HG03442 (cell line): Measurements from ENCODE around the gene NTNG2.
"Not testable (repeated sequence)": the region's sequence is repeated elsewhere in the genome, so short reads cannot be mapped to it uniquely, and the experiment has no call there.

Experiments
- ATAC-seq: cut with Tn5 transposase; IDR thresholded peaks from one replicate; pipeline ENCODE4 v1.9.1; 2021; ENCODE audit warnings: mild to moderate bottlenecking, moderate library complexity; ENCODE audit not compliant: unreplicated experiment

NTNG2 gene

GRCh38 chr9:132247942-132248341, 86.1 kb downstream of the NTNG2 start:
- ATAC-seq: no peak

DNA sequence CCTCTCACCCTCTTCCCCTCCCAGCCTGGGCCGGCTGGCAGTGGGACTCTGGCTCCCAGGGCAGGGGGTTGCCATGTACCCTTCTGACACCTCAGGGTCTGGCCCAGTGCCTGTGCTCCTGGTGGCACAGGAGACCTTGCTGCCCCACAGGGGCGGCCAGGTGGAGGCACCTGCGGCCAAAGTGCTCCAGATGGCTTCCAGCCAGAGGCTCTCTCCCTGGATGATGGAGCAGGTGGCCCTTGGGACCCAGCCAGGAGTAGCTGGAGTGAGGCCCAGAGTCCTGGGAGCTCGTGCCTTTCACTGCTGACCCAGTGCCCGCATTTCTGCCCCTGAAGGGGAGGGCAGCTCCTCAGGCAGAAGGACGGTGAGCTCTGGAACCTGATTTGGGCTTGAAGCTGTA, 87.3 kb downstream of the NTNG2 start:
- ATAC-seq: no peak

DNA sequence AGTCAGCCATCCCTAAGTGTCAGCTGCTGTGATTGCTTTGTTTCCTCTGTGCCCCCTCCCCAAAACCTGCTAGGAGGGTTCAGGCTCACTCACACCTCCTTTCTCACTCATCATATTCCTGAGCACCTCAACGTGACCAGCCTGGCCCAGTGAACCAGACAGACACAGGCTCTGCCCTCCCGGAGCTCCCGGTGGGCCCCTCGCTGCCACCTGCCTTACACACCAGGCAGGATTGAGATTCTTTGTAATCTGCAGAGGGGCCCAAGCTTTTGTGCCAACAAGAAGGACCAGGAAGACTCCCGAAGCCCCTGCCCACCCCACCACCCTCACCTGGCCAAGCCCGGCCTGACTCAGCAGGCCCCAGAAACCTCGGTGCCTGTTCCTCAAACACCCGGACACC, 87.8 kb downstream of the NTNG2 start:
- ATAC-seq: no peak

GRCh38 chr9:132250324-132251262, 88.7 kb downstream of the NTNG2 start:
- no peak for ATAC-seq

GRCh38 chr9:132260846-132261245, 99.0 kb downstream of the NTNG2 start:
- ATAC-seq: no peak

DNA sequence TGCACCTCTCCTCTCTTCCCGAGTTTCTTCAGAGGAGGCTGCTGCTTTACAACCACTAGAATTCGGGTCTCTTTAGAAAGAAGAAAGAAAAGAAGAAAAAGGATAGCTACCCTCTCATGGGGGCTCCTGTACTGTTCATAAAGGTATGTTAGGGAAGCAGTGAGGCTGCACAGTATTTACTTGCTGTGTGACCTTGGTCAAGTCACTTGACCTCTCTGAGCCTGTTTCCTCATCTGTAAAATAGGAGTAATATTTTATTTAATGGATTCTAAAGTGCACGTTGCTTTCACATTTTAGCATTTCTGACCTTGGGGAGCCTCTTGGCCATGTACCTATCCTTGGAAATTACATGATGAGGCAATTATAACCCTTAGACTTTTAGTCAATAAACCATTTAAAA, 104.2 kb downstream of the NTNG2 start:
- ATAC-seq: no peak

GRCh38 chr9:132267660-132268059, 105.8 kb downstream of the NTNG2 start:
- no peak for ATAC-seq

DNA sequence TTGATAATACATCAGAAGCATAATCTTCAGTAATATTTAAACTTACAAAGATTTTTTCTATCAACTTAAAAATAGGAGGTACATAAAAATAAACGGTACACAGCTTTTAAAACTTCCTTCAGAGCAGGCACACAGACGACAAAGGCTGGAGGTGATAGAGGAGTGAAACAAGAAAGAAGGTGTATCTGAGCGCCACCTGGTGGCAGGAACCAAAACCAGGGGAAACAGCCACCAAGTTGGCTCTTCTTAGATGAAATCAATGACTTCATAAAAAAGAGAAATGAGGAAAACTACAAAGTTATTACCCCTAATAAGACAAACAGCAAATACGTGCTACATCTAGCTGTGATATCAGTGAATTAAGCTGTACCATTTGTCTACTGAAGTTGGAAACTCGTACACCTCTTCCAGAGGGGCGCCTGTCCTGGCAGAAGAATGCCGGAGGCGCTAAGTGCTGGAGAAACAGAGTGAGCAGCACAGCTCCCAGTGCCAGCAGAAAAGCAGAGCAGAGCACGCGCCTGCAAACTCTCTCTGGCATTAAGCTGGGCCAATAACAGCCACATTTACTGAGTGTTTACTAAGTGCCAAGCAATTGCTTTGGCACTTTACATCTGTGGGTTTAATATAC, 107.0 kb downstream of the NTNG2 start:
- no peak for ATAC-seq

- ATAC-seq: not testable (repeated sequence)
These were observed 108.1 kb downstream of the NTNG2 start for GRCh38 chr9:132269704-132270516.

GRCh38 chr9:132274861-132275260, 113.0 kb downstream of the NTNG2 start:
- no peak for ATAC-seq

- ATAC-seq: no peak
These were observed 121.3 kb downstream of the NTNG2 start for GRCh38 chr9:132283165-132283564.

DNA sequence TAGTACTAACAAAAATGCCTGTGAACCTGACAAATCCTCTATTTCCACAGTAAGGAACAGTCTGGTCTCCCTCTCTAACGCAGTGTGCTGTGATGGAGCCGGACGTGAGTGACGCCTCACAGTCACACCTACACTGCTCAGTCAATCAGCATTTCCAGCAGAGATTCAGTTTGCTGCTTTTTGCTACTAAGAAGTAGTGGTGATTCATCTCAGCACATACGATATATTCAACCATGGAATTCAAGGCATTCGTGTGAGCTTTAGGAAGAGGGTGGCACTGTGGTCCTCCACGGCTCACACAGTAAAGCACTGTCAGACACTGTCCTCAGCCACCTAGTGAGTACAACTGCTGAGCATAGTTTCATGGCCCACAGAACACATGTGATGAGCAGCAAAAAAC, 122.0 kb downstream of the NTNG2 start:
- no peak for ATAC-seq

- ATAC-seq: no peak
These were observed 125.5 kb downstream of the NTNG2 start for GRCh38 chr9:132287256-132287760.

GRCh38 chr9:132288361-132288760, 126.5 kb downstream of the NTNG2 start:
- no peak for ATAC-seq

GRCh38 chr9:132288966-132289365, 127.1 kb downstream of the NTNG2 start:
- ATAC-seq: no peak

DNA sequence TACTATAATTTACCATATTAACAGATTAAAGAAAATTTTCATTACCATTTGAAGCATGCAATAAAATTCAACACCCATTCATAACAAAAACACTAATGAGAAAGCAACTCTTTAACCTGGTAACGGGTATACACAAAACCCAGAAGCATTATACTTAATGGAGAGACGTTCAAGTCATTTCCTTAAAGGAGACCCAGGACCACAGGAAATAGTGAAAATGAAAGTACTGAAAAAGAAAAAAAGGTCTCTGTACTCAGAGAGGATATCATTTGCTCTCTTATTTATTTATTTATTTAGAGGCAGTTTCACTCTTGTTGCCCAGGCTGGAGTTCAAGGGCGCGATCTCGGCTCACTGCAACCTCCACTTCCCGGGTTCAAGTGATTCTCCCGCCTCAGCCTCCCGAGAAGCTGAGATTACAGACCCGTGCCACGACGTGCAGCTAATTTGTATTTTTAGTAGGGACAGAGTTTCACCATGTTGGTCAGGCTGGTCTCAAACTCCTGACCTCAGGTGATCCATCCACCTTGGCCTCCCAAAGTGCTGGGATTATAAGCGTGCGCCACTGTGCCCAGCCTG, 131.4 kb downstream of the NTNG2 start:
- ATAC-seq: no peak
